HG03571 (cell line): ENCODE measurements around the gene AQP1.

Source experiments
- ATAC-seq: cut with Tn5 transposase; IDR thresholded peaks from one replicate; pipeline ENCODE4 v1.9.1; 2021; ENCODE audit not compliant: unreplicated experiment

Gene AQP1

GRCh38 chr7:30918676-30919075 lies 7.0 kb downstream of the AQP1 start:
- ATAC-seq, result no peak

DNA sequence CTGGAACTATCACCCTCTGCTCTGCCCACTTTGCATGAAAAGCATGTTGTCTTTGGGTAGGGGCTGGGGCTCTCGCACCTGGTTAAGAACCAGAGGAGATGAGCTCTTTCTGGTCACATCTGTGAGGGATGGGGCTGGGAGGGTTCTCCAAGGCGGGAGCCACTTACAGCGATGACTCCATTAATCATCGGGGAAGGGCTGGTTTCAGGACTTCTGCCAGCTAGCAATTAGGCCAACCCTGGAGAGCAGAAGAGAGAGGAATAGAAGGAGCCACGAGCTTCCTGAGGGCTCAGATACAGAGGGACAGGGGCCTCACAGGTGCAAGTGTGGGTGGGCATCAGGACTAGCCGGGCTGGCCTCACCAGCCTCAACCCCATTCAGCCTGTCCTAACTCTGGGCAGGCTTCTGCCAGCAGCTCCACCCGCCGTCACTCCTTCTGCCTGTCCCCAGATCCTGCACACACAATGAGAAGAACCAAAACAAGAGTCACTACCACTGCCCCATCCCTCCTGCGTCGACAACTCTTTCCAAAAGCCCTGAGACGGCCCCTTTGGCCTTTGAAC lies 8.4 kb downstream of the AQP1 start:
- no peak for ATAC-seq

GRCh38 chr7:30920584-30921539 lies 9.2 kb downstream of the AQP1 start:
- no peak for ATAC-seq

DNA sequence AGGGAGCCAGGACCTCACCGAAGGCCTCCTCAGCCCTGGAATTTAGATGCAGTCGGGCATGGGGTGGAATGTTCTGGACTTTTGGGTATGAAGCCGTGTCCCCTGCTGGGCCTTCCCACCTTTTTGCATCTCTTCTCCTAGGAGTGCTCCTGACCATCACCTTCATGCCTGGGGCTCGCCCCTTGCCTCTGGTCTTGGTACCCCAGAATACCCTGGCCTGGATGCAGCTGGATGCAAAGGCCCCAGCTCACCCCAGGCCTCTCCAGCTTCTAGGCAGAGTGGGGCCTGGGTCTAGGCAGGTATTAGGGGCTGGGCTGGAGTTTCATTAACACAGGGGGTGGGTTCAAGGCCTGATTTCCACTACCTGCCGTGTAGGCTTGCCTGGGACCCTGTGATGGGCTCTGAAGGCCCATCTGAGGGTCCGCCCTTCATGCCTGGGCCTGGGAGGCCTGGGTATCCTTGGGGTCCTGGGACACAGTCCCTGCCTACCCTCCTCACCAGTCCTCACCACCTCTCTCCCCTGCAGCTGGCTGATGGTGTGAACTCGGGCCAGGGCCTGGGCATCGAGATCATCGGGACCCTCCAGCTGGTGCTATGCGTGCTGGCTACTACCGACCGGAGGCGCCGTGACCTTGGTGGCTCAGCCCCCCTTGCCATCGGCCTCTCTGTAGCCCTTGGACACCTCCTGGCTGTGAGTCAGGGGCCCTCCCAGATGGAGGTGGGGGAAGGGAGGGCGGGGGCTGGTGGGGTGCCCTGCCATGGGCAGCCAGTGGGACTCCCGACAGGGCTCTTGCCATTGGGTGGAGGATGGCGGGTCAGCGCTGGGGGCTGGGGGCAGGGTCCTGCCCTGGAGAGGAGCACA lies 10.1 kb downstream of the AQP1 start:
- no peak for ATAC-seq

DNA sequence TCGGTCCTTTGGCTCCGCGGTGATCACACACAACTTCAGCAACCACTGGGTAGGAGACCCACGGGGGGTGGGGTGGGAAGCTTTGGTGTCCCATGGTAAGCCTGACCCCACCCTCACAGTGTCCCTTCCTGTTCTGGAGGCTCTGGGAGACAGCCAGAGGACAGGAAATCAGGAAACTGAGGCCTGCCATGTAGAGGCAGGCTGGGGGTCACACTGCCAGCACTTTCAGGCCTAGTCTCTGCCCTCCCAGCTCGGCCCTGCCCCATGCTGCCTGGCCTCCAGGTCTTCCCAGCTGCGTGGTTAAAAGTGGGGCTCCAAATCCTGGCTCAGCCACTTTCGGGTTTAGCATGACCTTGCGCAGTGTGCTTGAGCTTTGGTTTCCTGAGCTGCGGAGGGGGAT lies 10.9 kb downstream of the AQP1 start:
- no peak for ATAC-seq

GRCh38 chr7:30923009-30923773 lies 11.5 kb downstream of the AQP1 start:
- ATAC-seq, result no peak

DNA sequence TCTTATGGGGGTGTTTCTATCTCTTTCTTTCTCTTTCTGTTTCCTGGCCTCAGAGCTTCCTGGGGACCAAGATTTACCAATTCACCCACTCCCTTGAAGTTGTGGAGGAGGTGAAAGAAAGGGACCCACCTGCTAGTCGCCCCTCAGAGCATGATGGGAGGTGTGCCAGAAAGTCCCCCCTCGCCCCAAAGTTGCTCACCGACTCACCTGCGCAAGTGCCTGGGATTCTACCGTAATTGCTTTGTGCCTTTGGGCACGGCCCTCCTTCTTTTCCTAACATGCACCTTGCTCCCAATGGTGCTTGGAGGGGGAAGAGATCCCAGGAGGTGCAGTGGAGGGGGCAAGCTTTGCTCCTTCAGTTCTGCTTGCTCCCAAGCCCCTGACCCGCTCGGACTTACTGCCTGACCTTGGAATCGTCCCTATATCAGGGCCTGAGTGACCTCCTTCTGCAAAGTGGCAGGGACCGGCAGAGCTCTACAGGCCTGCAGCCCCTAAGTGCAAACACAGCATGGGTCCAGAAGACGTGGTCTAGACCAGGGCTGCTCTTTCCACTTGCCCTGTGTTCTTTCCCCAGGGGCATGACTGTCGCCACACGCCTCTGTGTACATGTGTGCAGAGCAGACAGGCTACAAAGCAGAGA lies 12.2 kb downstream of the AQP1 start:
- ATAC-seq, result no peak

- no peak for ATAC-seq
These were observed 13.0 kb downstream of the AQP1 start for GRCh38 chr7:30924624-30925023.

DNA sequence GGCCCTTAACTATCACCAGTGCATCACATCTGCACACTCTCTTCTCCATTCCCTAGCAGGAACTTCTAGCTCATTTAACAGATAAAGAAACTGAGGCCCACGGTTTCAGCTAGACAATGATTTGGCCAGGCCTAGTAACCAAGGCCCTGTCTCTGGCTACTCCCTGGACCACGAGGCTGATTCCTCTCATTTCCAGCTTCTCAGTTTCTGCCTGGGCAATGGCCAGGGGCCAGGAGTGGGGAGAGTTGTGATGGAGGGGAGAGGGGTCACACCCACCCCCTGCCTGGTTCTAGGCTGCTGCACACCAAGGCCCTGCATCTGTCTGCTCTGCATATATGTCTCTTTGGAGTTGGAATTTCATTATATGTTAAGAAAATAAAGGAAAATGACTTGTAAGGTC lies 13.5 kb downstream of the AQP1 start:
- ATAC-seq, result no peak

DNA sequence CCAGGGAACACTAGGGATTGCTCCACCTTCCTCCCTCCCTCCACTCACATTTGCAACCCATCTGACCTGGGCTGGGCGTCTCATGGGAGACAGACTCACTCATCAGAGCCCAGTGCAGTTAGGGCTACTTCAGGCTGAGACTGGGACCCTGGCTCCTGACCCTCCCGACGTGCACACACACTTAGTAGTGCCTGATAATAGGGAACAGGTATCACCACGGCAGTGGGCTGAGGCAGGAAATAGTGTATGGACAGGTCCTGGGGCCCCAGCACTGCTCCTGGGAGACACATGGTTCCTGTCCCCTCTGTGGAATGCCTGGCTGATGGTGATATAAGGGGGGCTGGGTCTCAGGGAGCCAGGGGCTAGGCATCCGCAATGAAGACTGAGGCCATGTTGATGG lies 14.3 kb downstream of the AQP1 start:
- no peak for ATAC-seq

GRCh38 chr7:30926313-30926712 lies 14.7 kb downstream of the AQP1 start:
- no peak for ATAC-seq

DNA sequence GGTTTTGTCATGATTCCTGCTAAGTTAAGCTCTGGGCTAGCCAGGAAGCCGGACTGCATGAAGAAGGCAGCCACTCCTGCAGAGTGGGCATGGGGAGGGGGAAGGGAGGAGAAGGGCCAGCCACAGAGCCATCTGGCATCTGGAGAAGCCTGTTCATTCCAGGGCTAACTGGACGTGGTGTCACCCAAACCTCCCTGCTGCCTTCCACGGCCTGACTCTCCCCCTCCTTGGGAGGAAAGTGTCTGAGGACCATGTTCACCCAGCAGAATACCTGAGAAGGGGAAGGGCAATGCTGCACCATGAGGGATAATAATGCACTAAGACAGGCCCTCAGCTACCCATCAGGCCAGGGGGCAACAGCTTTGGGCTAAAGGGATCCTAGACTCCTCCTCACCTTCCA lies 15.4 kb downstream of the AQP1 start:
- ATAC-seq, result no peak

DNA sequence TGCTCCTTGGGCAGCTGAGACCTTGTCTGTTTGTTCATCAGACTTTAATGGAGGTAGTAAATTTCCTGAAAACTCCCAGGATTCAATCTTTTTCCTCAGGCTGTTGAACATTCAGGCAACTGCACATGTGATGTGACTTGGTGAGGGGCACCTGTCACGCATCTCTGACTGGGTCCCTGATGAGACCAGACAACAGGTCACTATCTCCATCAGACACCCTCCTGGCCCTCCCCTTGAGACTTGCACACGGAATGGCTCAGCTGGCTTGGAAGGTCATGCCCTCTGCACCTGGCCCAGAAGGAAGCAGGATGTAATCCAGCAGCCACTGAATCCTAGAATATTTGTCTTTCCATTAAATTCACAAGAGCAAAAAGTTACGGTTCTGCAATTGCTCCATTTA lies 15.9 kb downstream of the AQP1 start:
- no peak for ATAC-seq

GRCh38 chr7:30928254-30928872 lies 16.7 kb downstream of the AQP1 start:
- no peak for ATAC-seq

GRCh38 chr7:30929686-30930085 lies 18.0 kb downstream of the AQP1 start:
- no peak for ATAC-seq

DNA sequence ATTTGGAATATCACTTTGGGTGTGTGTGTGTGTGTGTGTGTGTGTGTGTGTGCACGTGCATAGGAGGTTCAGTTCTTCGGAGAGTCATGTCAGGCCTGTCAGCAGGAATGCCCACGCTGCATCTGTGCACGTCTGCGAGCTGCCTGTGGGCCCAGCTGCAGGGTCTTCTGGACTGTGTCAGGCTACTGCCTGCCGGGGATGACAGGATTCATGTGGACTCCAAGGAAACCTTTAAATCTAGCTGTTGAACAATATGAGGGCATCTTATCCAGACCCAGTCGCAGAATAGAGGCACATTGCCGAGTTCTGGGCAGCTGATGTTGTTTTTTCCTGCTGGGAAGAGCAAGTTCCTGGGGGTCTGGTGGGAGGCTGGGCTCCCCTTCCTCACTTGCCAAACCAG lies 19.0 kb downstream of the AQP1 start:
- no peak for ATAC-seq

GRCh38 chr7:30931161-30931928 lies 19.7 kb downstream of the AQP1 start:
- ATAC-seq, result no peak

DNA sequence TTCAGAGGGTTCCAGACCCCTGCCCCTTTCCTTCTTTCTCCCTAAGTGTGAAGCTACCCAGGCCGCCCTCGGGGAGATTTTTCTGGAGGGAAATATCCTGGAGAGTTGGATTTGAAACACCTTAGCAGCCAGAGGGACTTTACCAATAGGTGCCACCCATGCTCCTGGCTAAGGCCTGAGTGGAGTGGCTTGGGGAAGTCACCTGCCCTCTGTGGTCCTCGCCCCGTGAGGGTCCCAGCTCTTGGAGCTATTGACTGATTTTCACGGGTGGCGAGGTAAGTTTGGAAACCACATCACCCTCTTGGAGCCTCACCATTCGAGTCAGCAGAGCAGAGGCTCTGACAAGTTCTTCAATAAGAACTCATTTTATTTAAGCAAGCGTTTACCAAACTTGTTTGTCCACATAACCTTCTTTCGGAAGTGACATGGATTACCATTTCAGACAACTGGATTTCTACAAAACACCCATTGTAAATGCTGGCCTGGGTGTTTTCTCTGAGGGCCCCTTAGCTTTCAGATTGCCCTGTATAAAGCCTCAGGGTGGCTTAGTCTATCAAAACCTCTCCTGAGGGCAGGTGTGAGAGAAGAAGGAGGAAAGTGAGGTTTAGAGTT lies 20.4 kb downstream of the AQP1 start:
- no peak for ATAC-seq

DNA sequence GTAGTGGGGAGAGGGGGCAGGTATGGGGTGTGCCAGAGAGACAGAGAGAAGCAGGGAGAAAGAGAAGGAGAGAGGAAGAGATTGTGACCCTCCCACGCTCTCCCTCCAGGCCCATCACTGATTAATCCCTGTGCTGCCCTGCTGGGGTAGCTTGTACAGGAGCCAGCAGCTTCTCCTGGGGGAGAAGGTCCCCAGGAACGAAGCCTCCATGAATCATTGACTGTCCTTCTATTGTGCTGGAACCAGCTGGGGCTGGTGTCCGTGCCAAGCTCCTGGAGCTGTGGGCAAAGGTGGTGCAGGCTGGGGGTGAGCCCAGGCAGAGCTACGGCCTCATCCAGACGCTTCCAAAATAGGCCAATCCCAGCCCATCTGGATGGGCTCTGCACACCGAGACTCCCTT lies 20.9 kb downstream of the AQP1 start:
- ATAC-seq, result no peak
